Gastrocnemius medialis (tissue), 4 donors: Measurements from ENCODE around the gene HMX3. TPM values are rescaled to one million over a fixed set of nuclear protein-coding genes. Genes with fewer than 3 reads are reported as not detected.
"Not testable (repeated sequence)": the region's sequence is repeated elsewhere in the genome, so short reads cannot be mapped to it uniquely, and the experiment has no call there.

Source experiments
- ATAC-seq, 2 donors: fragments of 150-250 bp; one replicate each; pipeline ENCODE4 v1.9.1; 2016
- DNase-seq, 2 donors: peaks; one replicate each; pipeline ENCODE4 v3.0.0-alpha.2; 2019
- H3K27ac ChIP-seq, 4 donors: fragments of 200-600 bp; sonication (generic); 1 replicate in 1 of 4; 2 replicates in 3 of 4; pipeline ENCODE4 v1.5.1; 2016 to 2018; ENCODE audit warnings: mild to moderate bottlenecking in 2 of 4, moderate library complexity in 1 of 4
- H3K27me3 ChIP-seq, 3 donors: fragments of 200-600 bp; sonication (generic) in 2 of 3; 1 replicate in 1 of 3; 2 replicates in 2 of 3; pipeline versions ENCODE4 v1.5.1 to v1.6.0; 2016 to 2019; ENCODE audit warnings: mild to moderate bottlenecking in 1 of 3, moderate library complexity in 1 of 3
- H3K36me3 ChIP-seq, 2 donors: fragments of 200-600 bp; sonication (generic) in 1 of 2; one replicate each; pipeline ENCODE4 v1.5.1; 2017 to 2018
- H3K4me1 ChIP-seq, 2 donors: fragments of 200-600 bp; sonication (generic) in 1 of 2; one replicate each; pipeline ENCODE4 v1.5.1; 2016 to 2017; ENCODE audit warnings: mild to moderate bottlenecking in 2 of 2
- H3K4me3 ChIP-seq, 4 donors: fragments of 200-600 bp; sonication (generic) in 3 of 4; 1 replicate in 1 of 4; 2 replicates in 3 of 4; pipeline ENCODE4 v1.5.1; 2016 to 2019; ENCODE audit warnings: mild to moderate bottlenecking in 2 of 4
- H3K9me3 ChIP-seq, 3 donors: fragments of 200-600 bp; sonication (generic) in 2 of 3; 1 replicate in 1 of 3; 2 replicates in 2 of 3; pipeline ENCODE4 v1.5.1; 2016 to 2019
- CTCF ChIP-seq, 5 experiments: fragments of 450-650 bp in 3 of 5; fragments of 200-600 bp in 2 of 5; sonication (generic) in 2 of 5; IDR thresholded peaks in 4 of 5; conservative IDR thresholded peaks in 1 of 5; 1 replicate in 4 of 5; 2 replicates in 1 of 5; pipeline ENCODE4 v1.5.1; 2016 to 2019; ENCODE audit warnings: antibody characterized with exemption in 5 of 5, mild to moderate bottlenecking in 3 of 5, moderate library complexity in 3 of 5
- POLR2A ChIP-seq, 2 donors: fragments of 450-650 bp; IDR thresholded peaks; one replicate each; pipeline ENCODE4 v1.6.1; 2017; ENCODE audit warnings: antibody characterized with exemption in 2 of 2, mild to moderate bottlenecking in 2 of 2, moderate library complexity in 2 of 2
- in situ Hi-C, 4 donors: fragments of 200-750 bp; cut with MboI; loops; one replicate each; pipeline versions ENCODE4 v1.15.0 to v1.8.0; 2017; ENCODE audit warnings: low sequenced_read_pairs in 4 of 4
- intact Hi-C: fragments of 100-400 bp; cut with DNase I; formaldehyde crosslinking; loops from one replicate; pipeline ENCODE4 v1.15.1; 2023; ENCODE audit warnings: low total_unique reads
- total RNA-seq, 4 donors: library from RNA; depleted of rRNA; stranded (reverse); fragments of >200 nt; gene quantifications; one replicate each; pipeline versions ENCODE4 v1.1.0 to v1.2.3, GENCODE V29; 2016

The HMX3 gene
- total RNA-seq, 4 donors from 2014 or later: not detected

- intact Hi-C loops: no loop called here
- H3K27ac ChIP-seq: no peak overlapping the region
Observed at GRCh38 chr10:123170961-123171360, 35.2 kb downstream of the HMX3 start.

GRCh38 chr10:123171616-123172015, 35.8 kb downstream of the HMX3 start:
- H3K4me1 ChIP-seq, intact Hi-C loops, H3K4me3 ChIP-seq, DNase-seq, H3K27me3 ChIP-seq, ATAC-seq, H3K9me3 ChIP-seq, H3K27ac ChIP-seq: not testable (repeated sequence)
- in situ Hi-C loops: loop anchor here in 1 of 4 donors (25.0 kb wide), 1 partner anchor 209 kb away; the partner anchor contains the start of gene C10orf88
- peaks cover 0 to 14% of the 10 kb centered on the region in 2 donors for H3K36me3 ChIP-seq

More at GRCh38 chr10:123170961-123171360, 35.2 kb downstream of the HMX3 start:
- Histone ChIP-seq H3K27me3 (no peaks in the 10 kb centered on the region), H3K4me3 (no peak overlapping the region), H3K4me1 (no peaks in the 10 kb centered on the region), H3K36me3 (peaks cover 0 to 14% of the 10 kb centered on the region in 2 donors), H3K9me3 (no peaks in the 10 kb centered on the region)
- DNase-seq (no peak), ATAC-seq (no peak)
- in situ Hi-C loops: loop anchor here in 1 of 4 donors (25.0 kb wide), 1 partner anchor 209 kb away; the partner anchor contains the start of gene C10orf88
- TF ChIP-seq POLR2A (IDR thresholded peaks at IDR 0.05): no peak
- TF ChIP-seq CTCF (IDR thresholded peaks at IDR 0.05 in 4 of 5, conservative IDR thresholded peaks at IDR 0.05 in 1 of 5): no peak

- in situ Hi-C loops: no loop called here
- no peak for DNase-seq
- Histone ChIP-seq H3K9me3 (no peaks in the 10 kb centered on the region), H3K36me3 (peaks cover 0 to 6% of the 10 kb centered on the region in 2 donors), H3K4me1 (no peaks in the 10 kb centered on the region), H3K27me3 (no peaks in the 10 kb centered on the region), H3K27ac (no peak overlapping the region), H3K4me3 (no peak overlapping the region)
- no peak for ATAC-seq
- intact Hi-C loops: no loop called here
- TF ChIP-seq POLR2A (IDR thresholded peaks at IDR 0.05) (no peak), CTCF (IDR thresholded peaks at IDR 0.05 in 4 of 5, conservative IDR thresholded peaks at IDR 0.05 in 1 of 5) (no peak)
Observed at GRCh38 chr10:123175389-123176387, 39.9 kb downstream of the HMX3 start.

GRCh38 chr10:123178390-123178789, 42.6 kb downstream of the HMX3 start:
- H3K27ac ChIP-seq, in situ Hi-C loops, H3K4me1 ChIP-seq, H3K36me3 ChIP-seq, intact Hi-C loops, H3K9me3 ChIP-seq, ATAC-seq, H3K27me3 ChIP-seq, DNase-seq, H3K4me3 ChIP-seq: not testable (repeated sequence)

- ATAC-seq (no peak), DNase-seq (no peak)
- in situ Hi-C loops (no loop called here), intact Hi-C loops (no loop called here)
- H3K27me3 ChIP-seq: no peaks in the 10 kb centered on the region
- H3K4me1 ChIP-seq: no peaks in the 10 kb centered on the region
- H3K36me3 ChIP-seq: no peaks in the 10 kb centered on the region
- H3K27ac ChIP-seq: no peak overlapping the region
- H3K9me3 ChIP-seq: no peaks in the 10 kb centered on the region
- no peak for TF ChIP-seq POLR2A (IDR thresholded peaks at IDR 0.05)
- no peak for TF ChIP-seq CTCF (IDR thresholded peaks at IDR 0.05 in 4 of 5, conservative IDR thresholded peaks at IDR 0.05 in 1 of 5)
- no peak overlapping the region for H3K4me3 ChIP-seq
Observed at GRCh38 chr10:123180101-123181090, 44.6 kb downstream of the HMX3 start.
